ENCODE data around the gene GLO1. TPM values are rescaled to one million over a fixed set of nuclear protein-coding genes. Genes with fewer than 3 reads are reported as not detected.

Gene GLO1
- total RNA-seq, 1 experiment from 2014 or later = 147 TPM

- no peak for DNase-seq
- intact Hi-C loops (cut with micrococcal nuclease; ENCODE audit: unreplicated experiment) = no loop called here
- CTCF ChIA-PET = no interaction called here
- Mint-ChIP-seq H3K9me3 (ENCODE audit: low read depth, unreplicated experiment) (peaks cover 4% of the 10 kb centered on the region), H3K4me3 (ENCODE audit: low read depth, unreplicated experiment) (no peak overlapping the region), H3K4me1 (ENCODE audit: low read depth, unreplicated experiment) (peaks cover 18% of the 10 kb centered on the region), H3K27me3 (ENCODE audit: unreplicated experiment) (no peaks in the 10 kb centered on the region), H3K36me3 (ENCODE audit: insufficient read depth, unreplicated experiment) (peaks cover 8% of the 10 kb centered on the region), H3K27ac (ENCODE audit: unreplicated experiment) (no peak overlapping the region)
- no TSS peak for BruUV-seq (replicated peaks)
- no peak for TF ChIP-seq CTCF (IDR thresholded peaks at IDR 0.05; ENCODE audit: unreplicated experiment)
These were observed 6.6 kb downstream of the GLO1 start for GRCh38 chr6:38696345-38696744.

GRCh38 chr6:38695933-38696332 lies 7.0 kb downstream of the GLO1 start:
- peaks cover 8% of the 10 kb centered on the region for H3K36me3 Mint-ChIP-seq (ENCODE audit: insufficient read depth, unreplicated experiment)
- H3K27me3 Mint-ChIP-seq (ENCODE audit: unreplicated experiment) = no peaks in the 10 kb centered on the region
- no peak for TF ChIP-seq CTCF (IDR thresholded peaks at IDR 0.05; ENCODE audit: unreplicated experiment)
- peaks cover 18% of the 10 kb centered on the region for H3K4me1 Mint-ChIP-seq (ENCODE audit: low read depth, unreplicated experiment)
- H3K27ac Mint-ChIP-seq (ENCODE audit: unreplicated experiment) = no peak overlapping the region
- CTCF ChIA-PET = no interaction called here
- no peak overlapping the region for H3K4me3 Mint-ChIP-seq (ENCODE audit: low read depth, unreplicated experiment)
- intact Hi-C loops (cut with micrococcal nuclease; ENCODE audit: unreplicated experiment) = no loop called here
- no TSS peak for BruUV-seq (replicated peaks)
- H3K9me3 Mint-ChIP-seq (ENCODE audit: low read depth, unreplicated experiment) = peaks cover 4% of the 10 kb centered on the region
- DNase-seq = no peak

- H3K27ac Mint-ChIP-seq (ENCODE audit: unreplicated experiment) = no peak overlapping the region
These were observed 7.6 kb downstream of the GLO1 start for GRCh38 chr6:38695227-38695900.

GRCh38 chr6:38688579-38689087 lies 14.3 kb downstream of the GLO1 start:
- Mint-ChIP-seq H3K36me3 (ENCODE audit: insufficient read depth, unreplicated experiment) (peaks cover 5% of the 10 kb centered on the region), H3K27ac (ENCODE audit: unreplicated experiment) (no peak overlapping the region), H3K9me3 (ENCODE audit: low read depth, unreplicated experiment) (no peaks in the 10 kb centered on the region), H3K4me3 (ENCODE audit: low read depth, unreplicated experiment) (no peak overlapping the region), H3K4me1 (ENCODE audit: low read depth, unreplicated experiment) (peaks cover 15% of the 10 kb centered on the region), H3K27me3 (ENCODE audit: unreplicated experiment) (no peaks in the 10 kb centered on the region)
- CTCF ChIA-PET = interaction anchor here (0.5 kb wide), 1 partner anchor 84 kb away, joined by 3 read pairs; no protein-coding TSS in a partner anchor
- DNase-seq = no peak
- no peak for TF ChIP-seq CTCF (IDR thresholded peaks at IDR 0.05; ENCODE audit: unreplicated experiment)
- intact Hi-C loops (cut with micrococcal nuclease; ENCODE audit: unreplicated experiment) = no loop called here
- no TSS peak for BruUV-seq (replicated peaks)

More at GRCh38 chr6:38695227-38695900, 7.6 kb downstream of the GLO1 start:
- DNase-seq = no peak
- intact Hi-C loops (cut with micrococcal nuclease; ENCODE audit: unreplicated experiment) = no loop called here
- Mint-ChIP-seq H3K4me1 (ENCODE audit: low read depth, unreplicated experiment) (peaks cover 17% of the 10 kb centered on the region), H3K36me3 (ENCODE audit: insufficient read depth, unreplicated experiment) (peaks cover 6% of the 10 kb centered on the region), H3K27me3 (ENCODE audit: unreplicated experiment) (no peaks in the 10 kb centered on the region), H3K4me3 (ENCODE audit: low read depth, unreplicated experiment) (no peak overlapping the region), H3K9me3 (ENCODE audit: low read depth, unreplicated experiment) (peaks cover 4% of the 10 kb centered on the region)
- no peak for TF ChIP-seq CTCF (IDR thresholded peaks at IDR 0.05; ENCODE audit: unreplicated experiment)
- no TSS peak for BruUV-seq (replicated peaks)
- CTCF ChIA-PET = no interaction called here
